Measurements from ENCODE around the gene RABGEF1.
A peak's percentile ranks its signal among the peaks of the same experiment; 100 is the strongest.
"Not testable (repeated sequence)": the region's sequence is repeated elsewhere in the genome, so short reads cannot be mapped to it uniquely, and the experiment has no call there.

RABGEF1 gene

DNA sequence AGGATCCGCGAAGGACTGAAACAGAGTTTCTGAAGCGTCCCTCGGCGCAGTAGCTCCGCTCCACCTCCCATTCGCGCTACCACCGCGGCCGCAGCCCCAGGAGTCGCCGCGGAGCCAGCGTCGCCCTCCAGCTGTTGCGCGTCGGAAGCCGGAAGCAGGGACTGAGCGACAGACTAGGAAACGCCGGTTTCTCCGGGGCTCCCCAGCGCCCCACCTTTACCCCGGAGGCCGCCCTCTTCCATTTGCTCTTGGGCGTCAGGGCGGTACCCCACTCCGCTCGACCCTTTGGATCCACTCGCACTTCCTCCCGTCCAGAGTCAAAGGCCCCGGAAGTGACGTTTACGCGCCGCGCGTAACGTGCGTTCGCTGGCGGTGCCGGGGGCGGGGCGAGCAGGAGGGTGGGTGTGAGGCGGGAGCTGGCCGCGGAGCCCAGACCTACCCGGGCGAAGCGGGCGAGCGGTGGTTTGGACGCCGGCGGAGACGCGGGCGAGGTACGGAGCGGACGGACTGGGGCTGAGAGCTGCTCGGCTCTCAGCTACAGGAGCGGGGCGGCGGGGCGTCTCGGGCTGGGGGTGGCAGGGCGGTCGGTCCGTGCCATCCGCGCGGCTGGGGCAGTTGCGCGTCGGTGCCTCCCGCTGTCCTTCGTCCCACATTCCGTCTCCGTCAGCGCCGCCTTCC, at the start of gene RABGEF1:
Gene RABGEF1, plus strand, starts transcription at position 432 of the 678 bp plus-strand sequence. CDS start 31,167 bp downstream, outside the sequence.
- peak; percentile 89 to 91 for DNase-seq (ENCODE audit: low read depth in 2 of 2)

DNA sequence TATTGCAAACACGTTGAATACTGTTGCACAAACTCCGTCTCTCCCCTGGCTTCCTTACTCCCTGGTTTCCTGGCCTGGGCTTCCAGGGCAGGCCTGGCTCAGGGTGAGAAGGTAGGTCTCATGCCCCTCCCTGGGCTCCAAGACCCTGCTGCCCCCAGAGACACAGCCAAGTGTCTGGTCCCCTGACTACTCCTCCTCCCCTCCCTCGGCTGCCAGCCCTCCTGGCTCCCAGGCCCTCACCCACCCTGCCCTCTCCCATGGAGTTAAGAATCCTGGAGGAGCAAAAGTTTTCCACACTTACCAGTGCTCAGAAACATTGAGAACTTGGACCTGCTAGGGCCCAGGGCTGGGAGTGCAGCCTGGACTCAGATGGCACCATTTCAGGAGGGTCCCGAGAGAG, 47.2 kb upstream of the RABGEF1 start:
- no peak for DNase-seq (ENCODE audit: low read depth in 2 of 2)

- DNase-seq (ENCODE audit: low read depth in 2 of 2) = no peak
Measured at GRCh38 chr7:66694286-66694685, 46.2 kb upstream of the RABGEF1 start.

DNA sequence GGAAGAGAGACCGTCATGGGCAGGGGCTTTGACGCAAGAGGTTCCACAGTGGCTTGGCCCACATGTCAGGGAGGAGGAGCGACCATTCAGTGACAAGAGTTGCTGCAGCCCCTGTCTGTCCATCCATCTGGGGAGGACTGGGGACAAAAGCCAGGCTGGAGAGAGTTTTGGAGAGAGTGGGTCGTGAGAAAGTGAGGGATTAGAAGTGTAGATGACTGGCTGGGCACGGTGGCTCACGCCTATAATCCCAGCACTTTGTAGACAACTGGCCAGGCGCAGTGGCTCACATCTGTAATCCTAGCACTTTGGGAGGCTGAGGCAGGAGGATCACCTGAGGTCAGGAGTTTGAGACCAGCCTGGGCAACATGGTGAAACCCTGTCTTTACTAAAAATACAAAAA, 45.1 kb upstream of the RABGEF1 start:
- DNase-seq (ENCODE audit: low read depth in 2 of 2) = not testable (repeated sequence)

- not testable (repeated sequence) for DNase-seq (ENCODE audit: low read depth in 2 of 2)
Measured at GRCh38 chr7:66696134-66696533, 44.4 kb upstream of the RABGEF1 start.

- no peak for DNase-seq (ENCODE audit: low read depth in 2 of 2)
Measured at GRCh38 chr7:66696774-66697191, 43.8 kb upstream of the RABGEF1 start.

DNA sequence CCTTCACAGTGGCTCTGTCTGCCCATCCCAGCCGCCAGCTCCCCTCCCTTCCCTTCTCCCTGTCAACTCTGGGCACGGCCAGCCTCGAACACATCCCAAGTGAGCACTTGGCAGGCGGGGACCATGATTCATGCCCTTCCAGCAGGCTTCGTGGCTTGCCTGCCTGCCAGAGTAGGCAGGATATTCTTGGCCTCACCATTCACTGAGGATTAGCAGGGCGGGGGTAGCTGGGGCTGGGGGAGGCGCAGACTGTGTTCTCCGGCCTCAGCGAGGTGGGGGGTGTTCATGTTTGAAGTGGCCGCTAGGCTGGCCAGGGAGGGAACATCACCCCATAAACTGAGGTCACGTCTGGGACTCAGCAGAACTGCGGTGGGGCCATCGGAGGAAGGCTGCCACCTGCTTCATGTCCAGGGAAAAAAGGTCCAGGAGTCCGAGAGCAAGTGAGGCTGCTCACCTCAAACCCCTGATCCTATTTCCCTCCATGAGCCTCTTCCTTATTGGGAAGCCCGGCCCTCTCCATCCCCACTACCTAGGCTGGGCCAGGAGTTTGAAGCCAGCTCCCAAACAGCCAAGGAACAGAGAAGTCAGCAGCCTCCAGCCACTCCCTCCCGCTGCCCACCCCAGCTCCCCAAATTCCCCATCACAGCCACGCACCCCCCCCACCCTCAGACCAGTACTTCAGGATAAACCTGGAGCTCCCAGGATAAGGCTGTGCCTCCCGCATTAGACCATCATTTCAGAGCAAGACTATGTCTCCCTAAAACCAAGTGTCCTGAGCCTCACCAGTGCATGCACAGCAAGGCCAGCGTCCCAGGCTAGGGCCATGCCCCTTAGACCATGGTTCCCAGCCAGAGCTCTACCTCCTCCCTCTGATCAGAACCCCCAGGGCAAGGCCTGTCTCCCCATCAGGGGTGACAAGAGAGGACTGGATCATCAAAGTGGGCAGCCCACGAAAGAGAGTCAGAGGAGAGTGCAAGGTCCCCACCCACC, 42.8 kb upstream of the RABGEF1 start:
- DNase-seq (ENCODE audit: low read depth in 2 of 2) = no peak

GRCh38 chr7:66698652-66699205, 41.8 kb upstream of the RABGEF1 start:
- DNase-seq (ENCODE audit: low read depth in 2 of 2) = no peak

GRCh38 chr7:66699998-66700397, 40.5 kb upstream of the RABGEF1 start:
- DNase-seq (ENCODE audit: low read depth in 2 of 2) = no peak

DNA sequence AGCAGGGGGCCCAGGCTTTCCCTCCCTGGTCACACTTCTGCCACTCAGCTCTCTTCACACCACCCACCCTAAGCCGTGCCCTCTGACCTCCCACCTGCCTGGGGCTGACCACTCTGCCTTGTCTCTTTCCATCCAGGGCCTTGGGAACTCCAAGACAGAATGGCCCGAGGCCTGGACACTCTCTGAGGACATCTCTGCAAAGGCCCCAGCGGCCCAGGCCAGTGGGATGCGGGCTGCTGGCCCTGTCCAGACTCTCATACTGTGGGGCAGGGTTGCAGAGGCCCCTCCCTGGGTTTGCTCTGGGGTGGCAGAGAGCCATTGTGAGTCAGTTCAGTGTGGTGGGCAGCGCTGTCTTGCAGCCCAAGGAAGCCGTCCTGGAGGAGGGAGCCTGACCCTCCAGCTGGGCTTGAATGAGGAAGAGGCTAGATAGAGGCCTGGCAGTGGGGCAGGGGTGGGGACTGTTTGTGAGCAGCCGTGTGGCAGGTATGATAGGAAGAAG, 39.9 kb upstream of the RABGEF1 start:
- no peak for DNase-seq (ENCODE audit: low read depth in 2 of 2)

DNA sequence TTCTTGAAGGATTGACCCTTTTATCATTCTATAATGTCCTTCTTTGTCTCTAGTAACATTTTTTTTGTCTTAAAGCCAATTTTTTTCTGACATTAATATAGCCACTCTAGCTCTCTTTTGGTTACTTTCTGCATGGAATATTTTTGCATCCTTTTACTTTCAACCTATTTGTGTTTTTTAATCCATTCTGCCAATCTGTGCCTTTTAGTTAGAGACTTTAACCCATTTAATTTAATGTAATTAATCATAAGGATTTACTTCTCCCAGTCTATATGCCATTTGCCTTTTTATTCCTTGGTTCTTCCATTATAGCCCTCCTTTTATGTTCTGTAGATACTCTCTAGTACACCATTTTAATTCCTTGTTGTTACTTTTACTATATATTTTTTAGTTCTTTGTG, 32.7 kb upstream of the RABGEF1 start:
- no peak for DNase-seq (ENCODE audit: low read depth in 2 of 2)

GRCh38 chr7:66710752-66711151, 29.8 kb upstream of the RABGEF1 start:
- DNase-seq (ENCODE audit: low read depth in 2 of 2) = not testable (repeated sequence)

- DNase-seq (ENCODE audit: low read depth in 2 of 2) = no peak
Measured at GRCh38 chr7:66713687-66714086, 26.8 kb upstream of the RABGEF1 start.

- DNase-seq (ENCODE audit: low read depth in 2 of 2) = not testable (repeated sequence)
Measured at GRCh38 chr7:66716634-66717033, 23.9 kb upstream of the RABGEF1 start.

- DNase-seq (ENCODE audit: low read depth in 2 of 2) = no peak
Measured at GRCh38 chr7:66720561-66720960, 20.0 kb upstream of the RABGEF1 start.

GRCh38 chr7:66725843-66726242, 14.7 kb upstream of the RABGEF1 start:
- DNase-seq (ENCODE audit: low read depth in 2 of 2) = no peak

GRCh38 chr7:66727058-66727457, 13.5 kb upstream of the RABGEF1 start:
- no peak for DNase-seq (ENCODE audit: low read depth in 2 of 2)

- DNase-seq (ENCODE audit: low read depth in 2 of 2) = no peak
Measured at GRCh38 chr7:66728571-66728970, 12.0 kb upstream of the RABGEF1 start.

DNA sequence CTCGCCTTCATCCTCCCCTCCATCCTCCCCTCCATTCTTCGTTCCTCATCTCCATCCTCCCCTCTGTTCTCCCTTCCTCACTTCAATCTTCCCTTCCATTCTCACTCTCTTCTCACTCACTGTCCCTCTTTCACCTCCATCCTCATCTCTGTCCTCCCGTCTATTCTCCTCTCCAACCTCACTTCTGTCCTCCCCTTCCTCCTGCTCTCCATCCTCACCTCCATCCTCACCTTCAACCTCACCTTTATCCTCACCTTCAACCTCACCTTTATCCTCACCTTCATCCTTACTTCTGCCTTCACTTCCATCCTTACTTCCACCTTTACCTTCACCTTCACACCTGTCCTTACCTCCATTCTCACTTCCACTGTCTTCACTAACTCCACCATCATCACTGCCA, 11.3 kb upstream of the RABGEF1 start:
- DNase-seq (ENCODE audit: low read depth in 2 of 2) = no peak

- DNase-seq (ENCODE audit: low read depth in 2 of 2) = no peak
Measured at GRCh38 chr7:66731986-66732385, 8.5 kb upstream of the RABGEF1 start.

DNA sequence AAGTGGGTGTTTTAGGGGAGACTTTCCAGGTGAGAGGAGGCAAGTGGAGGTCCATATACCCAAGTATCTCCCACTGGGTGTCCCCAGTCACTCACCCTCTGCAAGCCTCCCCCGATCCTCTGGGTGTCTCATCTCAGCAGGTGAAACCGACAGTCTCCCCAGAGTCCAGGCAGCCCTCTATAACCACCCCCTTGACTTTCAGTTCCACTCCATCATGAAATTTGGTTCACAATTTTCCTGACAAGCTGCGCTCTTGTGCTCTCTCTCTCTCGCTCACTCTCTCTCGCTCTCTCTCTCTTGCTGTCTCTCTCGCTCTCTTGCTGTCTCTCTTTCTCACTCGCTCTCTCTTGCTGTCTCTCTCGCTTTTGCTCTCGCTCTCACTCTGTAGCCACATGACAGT, 8.1 kb upstream of the RABGEF1 start:
- DNase-seq (ENCODE audit: low read depth in 2 of 2) = no peak

DNA sequence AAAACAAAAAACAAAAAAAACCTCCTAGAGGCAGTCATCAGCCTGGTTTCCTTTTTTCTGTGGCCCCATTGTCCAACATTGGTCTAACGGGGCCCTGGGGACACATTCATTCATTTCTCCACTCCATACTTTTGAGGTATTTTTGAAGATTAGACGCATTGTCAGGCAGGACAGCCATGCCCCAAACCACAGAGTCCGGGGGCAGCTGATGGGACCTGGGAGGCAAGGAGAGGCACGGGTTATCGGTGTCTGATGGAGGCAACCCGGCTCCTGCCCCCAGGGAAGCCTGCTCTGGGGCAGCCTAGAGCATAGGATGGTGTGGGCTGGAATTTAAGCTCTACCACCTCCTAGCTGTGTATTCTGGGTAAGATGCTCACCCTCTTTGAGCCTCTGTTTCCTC, 6.5 kb upstream of the RABGEF1 start:
- no peak for DNase-seq (ENCODE audit: low read depth in 2 of 2)
